NCI-H1105 (cell line): ENCODE results near the gene PHYHIPL.

Experiments
- DNase-seq: peaks from one replicate; lab custom pipeline; 2025; lab: John Stamatoyannopoulos, UW

Gene PHYHIPL

DNA sequence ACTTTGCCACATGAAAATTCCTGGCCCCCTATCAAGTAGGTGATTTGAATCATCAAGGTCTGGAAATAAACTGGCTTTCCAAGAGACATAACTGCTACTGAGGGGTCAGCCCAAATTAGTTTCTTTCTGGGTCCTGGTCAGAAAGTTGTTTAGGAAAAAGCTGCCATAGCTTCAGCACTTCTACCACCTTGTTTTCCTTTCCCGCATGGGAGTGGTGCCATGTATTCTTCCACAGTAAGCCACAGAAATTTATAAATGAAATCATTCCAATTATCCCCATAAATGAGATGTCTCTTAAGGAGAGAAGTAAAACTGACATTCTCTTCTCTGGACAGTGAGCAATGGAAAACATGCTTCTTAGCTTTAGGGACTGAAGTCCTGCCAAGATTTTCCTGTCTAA, 80.8 kb downstream of the PHYHIPL start:
- DNase-seq, result no peak

DNA sequence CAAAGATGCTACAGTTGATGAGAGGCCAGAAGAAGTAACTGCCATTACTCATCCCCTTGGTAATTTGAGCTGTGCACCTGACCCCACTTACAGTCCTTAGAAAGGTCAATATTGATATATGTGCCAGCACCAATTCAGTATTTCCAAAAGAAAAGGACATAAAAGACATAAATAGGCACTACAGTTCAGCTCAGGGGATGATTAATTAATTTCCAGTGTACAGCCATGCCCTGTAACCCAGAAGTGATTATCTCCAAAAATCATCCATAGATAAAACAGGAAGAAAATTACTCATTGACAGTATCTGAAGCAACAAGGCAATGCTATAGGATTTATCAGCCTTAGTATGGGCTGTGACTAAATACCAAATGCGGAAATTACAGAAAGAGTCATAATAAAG, 82.4 kb downstream of the PHYHIPL start:
- DNase-seq, result no peak

DNA sequence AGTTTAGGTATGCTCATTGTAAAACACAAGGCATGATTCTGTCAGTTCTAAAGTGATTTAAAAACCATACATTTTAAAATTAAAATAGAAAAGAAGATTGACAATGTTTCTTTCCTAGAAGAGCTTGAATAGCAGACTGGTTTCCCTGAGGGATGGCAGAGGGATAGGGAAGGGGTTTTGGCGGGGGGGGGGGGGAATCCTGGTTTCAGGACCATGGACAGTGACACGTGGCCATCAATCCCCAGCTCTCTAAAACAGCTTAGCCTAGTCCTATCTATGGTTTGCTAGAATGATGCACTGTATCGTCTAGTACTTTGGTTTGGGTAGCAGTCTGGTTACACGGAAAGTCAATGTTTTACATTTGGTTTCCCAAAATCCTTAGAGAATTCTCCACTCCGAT, 88.7 kb downstream of the PHYHIPL start:
- DNase-seq, result no peak

GRCh38 chr10:59266321-59266720, 89.9 kb downstream of the PHYHIPL start:
- DNase-seq, result no peak

DNA sequence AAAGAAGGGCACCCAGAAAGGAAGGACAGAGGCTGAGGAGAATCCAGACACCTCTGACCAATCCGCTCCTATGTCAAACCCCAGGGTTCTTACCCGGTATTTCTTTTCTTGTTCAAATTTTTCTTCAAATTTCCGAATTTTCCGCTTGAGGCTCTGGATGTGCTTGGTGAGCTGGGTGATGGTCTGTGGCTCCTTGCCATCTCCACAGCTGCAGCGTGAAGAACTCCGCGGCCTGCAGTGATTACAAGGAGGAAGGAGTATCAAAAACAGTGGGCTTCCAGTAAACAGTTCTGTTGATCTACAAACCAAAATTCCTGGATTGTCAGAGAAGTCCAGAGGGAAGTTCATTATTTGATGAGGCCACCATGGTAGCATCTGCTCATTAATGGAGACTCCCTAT, 92.0 kb downstream of the PHYHIPL start:
- no peak for DNase-seq

DNA sequence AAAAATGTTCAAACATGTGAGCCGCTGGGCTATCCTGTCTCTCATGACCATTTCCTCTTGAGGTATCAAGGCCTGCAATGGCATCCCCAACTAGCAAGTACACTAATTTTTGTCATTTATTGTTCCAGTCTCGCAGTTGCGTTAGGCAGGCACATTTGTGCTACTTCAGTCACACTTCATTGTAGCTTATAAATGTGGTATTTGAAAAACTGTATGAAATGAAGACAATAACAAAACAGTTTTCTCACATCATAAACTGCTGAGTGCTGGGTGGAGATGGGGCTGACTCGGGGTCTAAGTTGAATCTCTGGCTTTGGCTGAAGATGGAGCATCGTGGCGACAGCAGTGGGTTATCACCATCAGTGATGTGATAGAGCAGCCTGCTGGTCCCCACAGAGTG, 93.2 kb downstream of the PHYHIPL start:
- no peak for DNase-seq

GRCh38 chr10:59270492-59270891, 94.0 kb downstream of the PHYHIPL start:
- DNase-seq, result no peak

- no peak for DNase-seq
Measured at GRCh38 chr10:59271160-59271559, 94.7 kb downstream of the PHYHIPL start.

DNA sequence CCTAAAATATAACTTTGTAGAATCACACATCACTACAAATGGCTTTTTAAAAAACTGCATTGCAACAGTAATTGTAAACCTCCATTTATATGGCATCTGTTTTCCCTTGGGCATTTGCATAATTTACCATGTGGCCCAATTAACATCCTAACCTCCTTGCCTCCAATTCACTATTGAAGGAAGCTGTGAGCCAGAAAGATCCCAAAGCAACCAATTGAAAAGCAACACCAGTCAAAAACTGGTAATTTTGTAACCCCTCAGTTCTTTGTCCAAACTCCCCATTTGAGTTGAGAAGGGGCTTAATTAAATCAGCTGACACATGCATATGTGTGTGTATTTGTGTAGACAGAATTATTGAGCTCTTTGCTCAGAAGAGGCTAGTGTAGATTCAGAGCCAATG, 95.6 kb downstream of the PHYHIPL start:
- DNase-seq, result no peak

- no peak for DNase-seq
Measured at GRCh38 chr10:59273445-59273844, 97.0 kb downstream of the PHYHIPL start.

GRCh38 chr10:59276133-59276532, 99.7 kb downstream of the PHYHIPL start:
- no peak for DNase-seq

- no peak for DNase-seq
Measured at GRCh38 chr10:59276919-59277318, 100.5 kb downstream of the PHYHIPL start.

- no peak for DNase-seq
Measured at GRCh38 chr10:59279476-59279875, 103.0 kb downstream of the PHYHIPL start.

- no peak for DNase-seq
Measured at GRCh38 chr10:59279991-59280505, 103.6 kb downstream of the PHYHIPL start.

DNA sequence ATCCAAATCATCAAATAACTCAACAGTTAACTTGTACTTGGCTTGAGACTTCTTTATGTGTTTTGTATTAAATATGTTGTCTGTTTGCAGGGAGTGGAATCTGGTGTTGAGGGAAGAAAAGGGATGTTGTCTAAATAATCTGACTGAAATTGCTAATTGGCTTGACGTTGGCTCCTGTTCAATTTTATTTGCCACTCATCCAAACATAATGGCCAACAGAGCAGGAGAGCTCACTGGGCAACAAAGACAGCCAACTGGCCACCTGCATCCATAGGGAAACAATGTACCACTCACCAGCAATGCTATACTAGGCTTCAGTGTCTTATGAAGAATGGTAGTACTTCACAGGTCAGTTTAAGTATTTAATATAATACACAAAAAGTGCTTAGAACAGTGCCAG, 105.4 kb downstream of the PHYHIPL start:
- no peak for DNase-seq

- DNase-seq, result no peak
Measured at GRCh38 chr10:59283456-59284091, 107.1 kb downstream of the PHYHIPL start.

- no peak for DNase-seq
Measured at GRCh38 chr10:59284118-59284975, 107.9 kb downstream of the PHYHIPL start.

DNA sequence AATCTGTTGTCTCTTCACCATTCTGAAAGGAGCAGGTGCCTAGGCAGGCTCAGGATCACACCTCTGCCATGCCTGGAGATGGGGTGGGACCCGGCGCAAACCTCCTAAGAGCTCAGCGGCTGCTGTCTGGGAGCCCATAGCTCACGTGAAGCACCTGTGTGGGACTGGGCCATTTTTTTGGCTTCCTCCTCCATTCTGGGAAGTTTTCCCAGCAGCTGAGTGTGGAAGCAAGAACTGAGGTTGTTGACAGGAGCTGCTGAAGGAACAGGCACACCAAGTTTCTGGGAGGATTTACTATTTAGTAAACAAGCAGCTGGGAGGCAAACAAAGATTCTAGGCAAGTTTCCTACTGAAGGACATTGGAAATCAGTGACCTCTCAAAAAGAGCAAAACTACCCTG, 108.6 kb downstream of the PHYHIPL start:
- DNase-seq, result no peak

- no peak for DNase-seq
Measured at GRCh38 chr10:59285848-59286247, 109.4 kb downstream of the PHYHIPL start.

DNA sequence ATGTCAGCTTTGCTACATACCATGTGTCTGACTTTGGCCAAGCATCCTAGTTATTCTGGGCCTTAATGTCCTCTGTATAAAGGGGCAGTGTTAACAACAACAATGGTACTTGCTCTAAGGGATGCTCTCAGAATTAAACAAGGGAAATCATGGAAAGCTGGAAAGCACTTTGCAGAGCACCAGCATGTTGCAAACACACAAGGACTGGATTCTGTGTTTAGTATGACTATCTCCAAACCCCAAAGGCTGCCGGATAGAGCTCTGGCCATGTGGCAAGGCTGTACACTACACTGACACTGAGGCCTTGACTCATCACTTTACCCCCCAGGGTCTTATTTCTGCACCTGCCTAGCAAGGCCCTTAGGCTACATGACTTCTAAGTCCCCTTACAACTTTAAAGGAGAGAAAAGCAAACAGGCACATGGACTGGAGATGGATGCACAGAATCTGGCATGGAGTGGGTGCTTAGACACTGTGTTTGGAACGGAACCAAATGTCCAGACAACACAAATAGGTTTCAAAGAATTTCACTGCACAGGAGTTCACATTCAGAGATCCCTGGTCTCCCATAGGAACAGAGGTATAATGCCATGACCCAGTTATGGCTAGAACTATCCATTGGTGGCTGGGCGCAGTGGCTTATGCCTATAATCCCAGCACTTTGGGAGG, 111.3 kb downstream of the PHYHIPL start:
- DNase-seq, result no peak

DNA sequence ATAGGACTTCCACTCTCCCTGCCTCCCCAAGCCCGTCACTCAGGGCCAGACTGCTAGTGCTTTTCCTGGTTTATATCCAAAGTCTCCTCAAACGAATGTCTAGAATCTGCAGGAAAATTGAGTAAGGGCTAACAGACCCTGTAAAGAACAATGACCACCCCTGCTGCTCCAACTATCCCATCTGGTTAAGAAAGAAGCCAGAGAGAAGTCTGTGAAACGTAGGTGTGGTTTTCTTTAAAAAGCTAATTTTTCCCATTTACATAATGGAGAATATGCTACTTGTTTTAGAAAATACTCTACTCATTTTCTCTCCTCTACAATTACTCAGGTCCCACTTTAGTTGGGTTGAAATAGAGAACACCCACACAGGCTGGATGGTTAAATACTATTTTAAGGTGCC, 113.4 kb downstream of the PHYHIPL start:
- DNase-seq, result no peak

- DNase-seq, result no peak
Measured at GRCh38 chr10:59290448-59290847, 114.0 kb downstream of the PHYHIPL start.
